Cortex of kidney (tissue), 1 donor: Measurements from ENCODE around the gene PPIH.
A peak's percentile ranks its signal among the peaks of the same experiment; 100 is the strongest.
"Not testable (repeated sequence)": the region's sequence is repeated elsewhere in the genome, so short reads cannot be mapped to it uniquely, and the experiment has no call there.

Experiments
- DNase-seq: peaks from one replicate; lab custom pipeline; 2025; lab: John Stamatoyannopoulos, UW

The PPIH gene

DNA sequence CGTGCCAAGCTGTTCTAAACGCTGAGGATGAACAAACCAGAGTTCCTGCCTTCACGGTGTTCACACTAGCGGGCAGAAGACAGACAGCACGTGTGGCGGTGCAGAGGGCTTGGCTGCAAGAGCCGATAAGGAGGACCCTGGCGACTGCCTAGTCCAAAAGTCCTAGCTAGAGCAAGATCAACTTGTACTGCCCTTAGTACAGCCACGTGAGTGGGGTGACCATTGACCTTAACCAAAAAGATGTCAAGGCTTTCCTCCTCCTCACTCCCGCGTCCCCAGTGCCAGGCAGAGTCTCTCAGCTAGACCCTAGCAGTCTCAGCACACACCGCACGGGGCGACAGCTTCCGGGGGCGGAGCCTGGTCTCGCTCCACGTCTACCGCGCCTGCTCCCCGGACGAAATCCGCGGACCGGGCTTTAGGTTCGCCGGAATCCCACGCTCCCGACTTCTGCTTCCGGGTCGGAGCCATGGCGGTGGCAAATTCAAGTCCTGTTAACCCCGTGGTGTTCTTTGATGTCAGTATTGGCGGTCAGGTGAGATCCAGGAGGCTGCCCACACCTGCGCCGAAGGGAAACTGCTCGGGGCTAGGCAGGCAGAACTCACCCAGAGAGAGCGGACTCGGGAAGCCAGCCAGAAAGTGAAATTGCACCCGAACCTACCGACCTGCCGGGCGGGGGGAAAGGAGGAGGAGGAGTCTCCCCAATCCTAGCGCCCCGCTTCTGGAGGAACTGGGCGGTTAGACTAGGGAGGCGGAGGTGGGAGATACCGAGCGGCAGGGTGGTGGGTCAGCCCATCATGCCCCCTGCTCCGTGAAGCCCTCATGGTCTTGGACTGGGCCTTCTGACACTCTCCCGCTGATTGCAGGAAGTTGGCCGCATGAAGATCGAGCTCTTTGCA is at the start of gene PPIH:
PPIH (plus strand) TSS at position 443 of the 896 bp plus-strand sequence; CDS start at position 467, 24 bp downstream.
- peak; percentile 22 for DNase-seq

DNA sequence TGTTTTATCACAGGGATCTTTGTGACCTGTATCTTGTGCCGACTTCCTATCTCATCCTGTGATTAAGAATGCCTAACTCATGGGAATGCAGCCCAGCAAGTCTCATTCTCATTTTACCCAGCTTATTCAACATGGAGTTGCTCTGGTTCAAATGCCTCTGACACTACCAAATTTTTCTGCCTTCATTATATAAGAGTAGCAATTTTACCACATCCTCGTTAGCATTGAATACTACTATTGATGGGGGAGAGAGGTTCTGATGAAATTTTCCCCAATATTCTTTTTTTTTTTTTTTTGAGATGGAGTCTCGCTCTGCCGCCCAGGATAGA is 44.5 kb upstream of the PPIH start:
- no peak for DNase-seq

DNA sequence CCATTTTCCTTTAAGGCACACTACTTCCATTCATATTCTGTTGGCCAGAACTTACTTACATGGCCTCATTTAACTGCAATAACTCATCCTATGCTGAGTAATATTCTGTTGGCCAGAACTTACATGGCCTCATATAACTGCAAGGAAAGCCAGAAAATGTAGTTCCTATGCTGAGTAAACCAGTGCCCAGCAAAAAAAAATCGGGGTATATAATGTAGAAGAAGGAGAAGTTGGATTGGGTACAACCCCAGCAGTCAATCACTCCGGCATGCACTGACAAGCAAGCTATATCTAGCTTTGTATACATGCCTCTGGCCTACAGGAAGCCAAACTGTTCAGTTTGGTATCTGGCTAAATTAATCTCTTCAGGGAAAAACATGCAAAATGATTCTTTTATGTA is 39.4 kb upstream of the PPIH start:
- DNase-seq: no peak

DNA sequence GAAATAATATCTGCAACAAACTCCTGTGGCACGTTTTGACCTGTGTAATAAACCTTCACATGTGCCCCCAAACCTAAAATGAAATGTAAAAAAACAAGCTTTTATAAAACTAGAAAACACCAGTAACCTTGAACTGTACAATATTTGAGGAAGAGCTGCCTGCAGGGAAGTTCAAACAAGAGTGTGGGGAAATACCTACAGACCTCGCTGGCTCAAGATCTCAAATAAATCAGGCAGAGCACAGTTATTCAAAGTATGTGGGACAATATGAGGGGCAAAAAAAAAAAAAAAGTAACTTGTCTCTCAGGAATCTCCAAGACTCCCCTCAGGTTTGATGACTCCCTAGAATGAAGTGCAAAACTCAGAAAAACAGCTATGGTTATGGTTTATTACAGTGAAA is 37.9 kb upstream of the PPIH start:
- DNase-seq: no peak

DNA sequence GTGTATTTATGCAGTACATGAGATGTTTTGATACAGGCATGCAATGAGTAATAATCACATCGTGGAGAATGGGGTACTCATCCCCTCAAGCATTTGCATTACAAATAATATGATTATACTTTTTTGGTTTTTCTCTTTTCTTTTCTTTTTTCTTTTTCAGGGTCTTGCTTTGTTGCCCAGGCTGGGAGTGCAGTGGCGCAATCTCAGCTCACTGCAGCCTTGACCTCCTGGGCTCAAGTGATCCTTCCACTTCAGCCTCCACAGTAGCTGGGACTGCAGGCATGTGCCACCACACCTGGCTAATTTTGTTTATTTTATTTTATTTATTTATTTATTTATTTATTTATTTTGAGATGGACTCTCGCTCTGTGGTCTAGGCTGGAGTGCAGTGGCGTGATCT is 37.0 kb upstream of the PPIH start:
- not testable (repeated sequence) for DNase-seq

DNA sequence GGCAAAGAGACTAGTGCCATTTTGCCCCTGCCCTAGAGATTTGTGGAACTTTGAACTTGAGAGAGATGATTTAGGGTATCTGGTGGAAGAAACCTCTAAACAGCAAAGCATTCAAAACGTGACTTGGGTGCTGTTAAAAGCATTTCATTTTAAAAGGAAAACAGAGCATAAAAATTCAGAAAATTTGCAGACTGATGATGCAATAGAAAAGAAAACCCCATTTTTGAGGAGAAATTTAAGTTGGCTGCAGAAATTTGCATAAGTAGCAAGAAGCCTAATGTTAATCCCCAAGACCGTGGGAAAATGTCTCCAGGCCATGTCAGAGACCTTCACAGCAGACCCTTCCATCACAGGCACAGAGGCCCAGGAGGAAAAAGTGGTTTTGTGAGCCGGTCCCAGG is 31.0 kb upstream of the PPIH start:
- not testable (repeated sequence) for DNase-seq

DNA sequence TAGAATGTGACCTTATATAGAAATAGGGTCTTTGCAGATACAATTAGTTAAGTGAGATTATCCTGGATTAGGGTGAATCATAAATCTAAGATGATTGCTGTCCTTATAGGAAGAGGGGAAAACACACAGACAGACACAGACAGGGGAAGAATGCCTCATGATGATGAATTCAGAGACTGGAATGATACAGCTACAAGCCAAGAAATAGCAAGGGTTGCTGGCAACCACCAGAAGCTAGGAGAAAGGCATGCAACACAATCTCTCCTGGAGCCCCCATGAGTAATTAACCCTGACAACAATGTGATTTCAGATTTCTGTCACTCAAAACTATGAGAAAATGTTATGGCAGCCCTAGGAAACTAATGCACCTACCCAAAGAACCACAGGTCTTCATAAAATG is 19.1 kb upstream of the PPIH start:
- DNase-seq: no peak

DNA sequence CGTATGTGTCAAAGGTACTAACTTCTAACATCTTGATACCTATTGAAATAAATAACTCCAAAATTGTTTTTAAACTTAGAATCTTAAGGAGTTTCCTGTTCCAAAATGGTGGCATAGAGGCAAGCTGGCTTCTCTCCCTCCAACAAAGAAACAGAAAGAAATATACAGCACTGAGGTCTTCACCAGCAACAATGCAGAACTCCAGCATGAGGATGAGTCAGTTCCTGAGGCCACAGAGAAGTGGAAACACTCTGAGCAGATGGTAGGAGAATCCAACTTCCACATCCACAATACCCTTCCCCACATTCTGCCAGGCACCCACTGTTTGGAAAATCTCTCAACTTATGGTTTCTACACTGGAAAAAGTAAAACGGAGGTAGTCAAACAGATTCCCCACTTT is 12.2 kb upstream of the PPIH start:
- DNase-seq: no peak

DNA sequence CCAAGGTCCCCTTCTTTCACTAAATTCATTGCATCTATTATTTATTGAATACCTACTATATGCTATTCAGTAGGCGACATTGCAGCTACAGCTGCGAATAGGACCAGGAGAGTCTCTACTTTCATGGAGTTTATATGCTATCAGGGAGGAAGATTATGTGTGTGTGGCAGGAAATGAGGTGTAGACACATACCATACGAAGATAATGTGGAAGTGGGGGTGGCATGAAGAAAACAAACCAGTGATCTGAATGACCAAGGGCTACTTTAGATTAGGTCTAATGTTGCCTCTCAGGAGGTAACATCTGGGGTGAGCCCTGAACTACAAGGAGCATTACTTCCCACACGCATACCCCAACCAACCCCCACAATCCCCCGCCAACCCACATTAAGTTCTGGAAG is 1.0 kb upstream of the PPIH start:
- no peak for DNase-seq

DNA sequence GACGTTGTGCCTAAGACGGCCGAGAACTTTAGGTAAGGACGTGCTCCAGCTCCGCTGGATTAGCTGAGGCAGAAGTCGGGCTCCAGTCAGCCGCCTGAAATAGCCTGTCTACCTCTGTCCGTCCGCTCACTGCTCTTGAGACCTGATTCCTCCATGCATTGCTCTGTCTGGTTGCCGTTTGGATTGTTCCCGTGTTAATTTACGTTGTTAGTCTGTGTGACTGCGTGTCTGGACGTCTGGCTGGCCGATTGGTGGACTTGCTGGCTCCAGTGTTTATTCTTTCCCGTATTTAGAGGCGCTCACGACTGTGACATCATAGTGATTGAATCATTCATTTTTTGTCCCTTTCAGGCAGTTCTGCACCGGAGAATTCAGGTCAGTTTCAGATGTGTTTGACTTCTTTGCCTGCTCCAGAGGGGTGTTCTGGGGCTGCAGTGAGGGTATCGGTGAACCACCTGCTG is 684 bp downstream of the PPIH start:
- DNase-seq: no peak

DNA sequence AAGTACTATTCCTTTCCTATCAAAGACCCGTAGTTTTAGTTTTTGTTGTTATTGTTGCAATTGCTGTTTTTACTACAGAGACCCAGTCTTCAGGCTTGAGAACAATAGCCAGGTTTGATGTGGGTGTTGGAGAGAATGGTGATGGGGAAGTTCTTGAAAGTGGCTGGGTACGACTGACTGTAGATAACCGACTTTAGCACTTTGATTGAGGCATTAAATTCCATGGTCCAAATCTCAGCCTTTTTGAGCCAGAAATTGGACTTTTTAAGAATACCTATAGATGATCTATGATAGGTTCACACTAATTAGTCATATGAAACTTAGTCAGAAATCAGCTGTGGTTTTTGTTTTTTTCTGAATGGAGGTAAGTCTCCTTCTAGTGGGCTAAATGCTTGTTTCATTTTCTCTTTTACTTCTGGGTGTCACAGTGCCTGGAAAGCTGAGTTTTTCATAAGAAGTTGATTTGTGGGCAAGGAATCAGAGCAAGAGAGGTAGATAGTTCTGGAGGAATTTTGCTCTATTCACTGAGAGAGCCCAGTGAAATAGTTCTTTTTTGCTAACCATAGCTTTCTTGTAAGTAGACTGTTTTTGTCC is 2.8 kb downstream of the PPIH start:
- no peak for DNase-seq

DNA sequence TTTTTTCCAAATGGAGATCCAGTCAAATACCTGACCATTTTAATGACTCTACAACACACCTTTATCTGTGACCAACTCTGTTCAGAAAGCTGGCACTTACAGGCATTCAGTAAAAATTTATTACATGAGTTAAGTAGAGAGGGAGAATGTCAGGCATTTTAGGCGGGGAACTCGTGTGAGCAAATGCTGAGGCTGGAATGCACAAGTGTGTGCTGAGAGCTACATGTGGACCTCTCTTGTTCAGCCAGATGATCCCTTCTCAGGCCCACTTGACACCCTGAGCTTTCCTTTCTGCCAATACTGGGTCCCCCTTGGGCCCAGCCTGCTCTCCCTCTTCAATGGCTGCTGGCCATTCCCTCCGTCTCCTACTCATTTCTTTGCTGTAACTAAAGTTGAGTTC is 11.7 kb downstream of the PPIH start:
- no peak for DNase-seq

DNA sequence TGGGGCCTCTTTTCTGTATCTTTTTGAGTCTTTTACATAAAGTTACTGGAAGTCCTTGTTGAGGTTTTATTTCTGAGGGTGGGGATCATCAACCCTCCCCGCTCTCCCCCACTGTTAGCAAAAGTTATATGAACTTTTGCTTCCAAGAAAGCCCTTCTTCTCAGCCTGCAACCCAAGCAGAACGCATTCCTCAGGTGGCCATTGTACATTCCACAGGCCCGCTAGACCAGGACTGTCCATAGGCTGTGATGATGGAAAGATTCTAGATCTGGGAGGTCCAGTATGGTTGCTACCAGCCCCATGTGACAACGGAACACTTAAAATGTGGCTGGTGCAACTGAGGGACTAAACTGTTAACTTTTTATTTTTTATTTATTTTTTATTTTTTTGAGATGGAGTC is 12.2 kb downstream of the PPIH start:
- DNase-seq: no peak

DNA sequence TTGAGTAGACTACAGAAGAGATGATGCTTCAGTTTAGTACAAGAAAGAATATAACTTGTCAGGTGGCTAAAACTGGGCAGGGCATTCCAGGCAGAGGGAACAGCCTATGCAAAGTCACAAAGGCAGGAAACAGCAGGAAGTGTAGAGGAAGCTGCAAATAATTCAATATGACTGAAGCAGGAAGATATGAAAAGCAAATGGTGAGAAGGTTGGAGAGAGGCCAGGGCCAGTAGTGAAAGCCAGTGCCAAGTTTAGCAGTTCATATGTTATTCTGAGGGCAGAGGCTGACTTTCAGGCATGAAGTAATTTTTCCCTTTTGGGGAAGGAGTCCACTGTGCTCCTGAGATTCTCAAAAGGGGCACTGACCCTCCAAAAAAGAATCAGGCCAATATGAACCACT is 16.0 kb downstream of the PPIH start:
- no peak for DNase-seq

DNA sequence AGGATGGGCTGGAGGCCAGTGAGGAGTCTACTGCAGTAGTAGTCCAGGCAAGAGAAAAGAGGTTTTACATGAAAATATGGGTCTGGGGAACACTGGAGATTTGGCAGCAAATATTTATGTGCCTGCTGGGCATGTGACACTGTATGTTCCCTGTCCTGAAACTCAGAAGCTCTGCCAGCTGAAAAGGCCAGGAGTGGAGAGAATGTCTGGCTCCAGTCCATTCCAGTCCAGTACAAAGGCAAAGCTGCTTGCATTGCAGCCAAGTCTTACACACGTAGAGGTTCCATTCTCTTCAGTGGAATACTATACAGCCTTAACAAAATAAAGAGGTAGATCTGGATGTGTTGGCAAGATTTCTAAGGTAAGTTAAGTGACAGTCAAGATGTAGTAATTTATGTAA is 16.5 kb downstream of the PPIH start:
- no peak for DNase-seq

DNA sequence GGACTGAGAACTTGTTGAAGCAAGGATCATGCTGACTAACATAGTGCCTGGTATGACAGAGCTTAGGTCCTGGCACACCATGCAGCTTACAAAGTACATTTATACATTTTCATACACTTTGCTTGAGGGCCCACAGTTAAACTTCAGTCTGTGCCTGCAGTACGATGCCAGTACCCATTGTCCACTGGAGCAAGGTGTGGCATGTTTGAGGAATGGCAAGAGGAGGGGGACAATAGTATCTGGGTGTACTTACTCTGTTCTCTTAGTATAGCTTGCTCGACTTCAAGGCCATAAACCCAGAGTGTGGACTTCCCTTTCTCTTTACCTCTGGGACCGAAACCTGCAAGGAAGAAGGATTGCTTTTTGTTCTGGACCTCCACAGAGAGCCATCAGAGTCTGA is 17.2 kb downstream of the PPIH start:
- no peak for DNase-seq

DNA sequence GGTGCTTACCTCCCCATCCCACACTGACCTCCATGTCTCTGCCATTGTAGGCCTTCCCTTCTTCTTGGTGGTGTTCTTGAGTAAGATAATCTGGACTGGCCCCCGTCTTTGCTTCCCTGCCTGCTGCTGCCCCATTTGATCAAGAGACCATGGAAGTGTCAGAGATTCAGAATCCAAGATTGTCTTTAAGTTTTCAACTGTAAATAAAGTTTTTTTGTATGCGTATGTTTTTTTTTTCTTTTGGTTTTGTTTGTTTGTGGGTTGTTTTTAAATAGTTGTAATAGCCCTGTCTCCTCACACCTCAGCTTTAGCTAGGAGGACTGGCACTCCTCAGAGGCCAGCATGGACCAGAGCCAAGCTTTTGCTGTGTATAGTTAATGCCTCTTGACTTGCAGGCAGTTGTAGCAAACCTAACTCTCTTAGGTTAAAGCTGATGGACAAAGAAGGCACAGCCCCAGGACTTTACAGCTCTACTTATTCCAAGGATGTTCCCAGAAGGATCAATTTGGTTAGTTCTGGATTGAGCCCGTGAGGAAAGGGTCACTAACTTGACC is 18.4 kb downstream of the PPIH start:
- no peak for DNase-seq

DNA sequence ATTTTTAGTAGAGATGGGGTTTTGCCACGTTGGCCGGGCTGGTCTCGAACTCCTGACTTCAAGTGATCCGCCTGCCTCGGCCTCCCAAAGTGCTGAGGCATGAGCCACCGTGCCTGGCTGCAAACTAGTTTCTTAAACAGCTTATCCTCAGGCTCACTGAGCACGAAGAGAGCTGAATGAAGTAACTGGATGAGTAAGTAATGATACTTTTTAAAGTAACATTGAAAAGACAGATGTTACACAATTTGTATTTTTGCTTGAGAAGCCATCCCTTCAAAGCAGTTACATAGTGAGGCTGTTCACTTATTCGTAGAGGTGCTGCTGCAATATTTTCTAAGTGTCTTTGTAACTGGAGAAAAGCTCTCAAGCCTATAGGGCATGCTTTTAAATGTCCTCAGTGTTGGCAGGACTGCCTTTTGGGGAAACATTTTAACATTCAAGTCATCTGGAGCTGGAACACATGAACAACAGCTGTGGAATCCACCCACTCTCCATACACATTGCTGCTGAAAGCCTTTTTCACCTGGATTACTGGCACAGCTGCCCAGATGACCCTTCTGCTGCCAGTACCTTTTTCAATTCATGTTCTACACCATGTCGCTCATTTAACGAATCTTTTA is 21.3 kb downstream of the PPIH start:
- DNase-seq: no peak

DNA sequence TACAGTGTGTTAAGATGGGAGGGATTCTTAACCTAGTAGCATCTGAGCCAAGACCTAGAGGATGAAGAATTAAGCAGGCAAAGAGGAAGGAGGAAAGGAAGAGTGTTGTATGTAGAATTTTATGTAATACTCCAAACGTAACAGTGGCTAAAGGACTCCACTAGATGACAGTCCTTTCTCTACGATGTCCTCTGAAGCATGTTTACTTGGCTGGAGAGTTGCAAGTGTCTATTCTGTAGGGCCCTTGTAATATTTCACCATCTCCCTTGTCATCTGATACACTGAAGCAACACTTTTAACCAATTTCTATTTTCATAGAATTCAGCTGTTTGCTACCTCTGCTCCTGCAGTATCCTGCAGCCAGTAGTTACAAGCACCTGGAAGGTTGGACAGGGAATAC is 21.8 kb downstream of the PPIH start:
- no peak for DNase-seq

DNA sequence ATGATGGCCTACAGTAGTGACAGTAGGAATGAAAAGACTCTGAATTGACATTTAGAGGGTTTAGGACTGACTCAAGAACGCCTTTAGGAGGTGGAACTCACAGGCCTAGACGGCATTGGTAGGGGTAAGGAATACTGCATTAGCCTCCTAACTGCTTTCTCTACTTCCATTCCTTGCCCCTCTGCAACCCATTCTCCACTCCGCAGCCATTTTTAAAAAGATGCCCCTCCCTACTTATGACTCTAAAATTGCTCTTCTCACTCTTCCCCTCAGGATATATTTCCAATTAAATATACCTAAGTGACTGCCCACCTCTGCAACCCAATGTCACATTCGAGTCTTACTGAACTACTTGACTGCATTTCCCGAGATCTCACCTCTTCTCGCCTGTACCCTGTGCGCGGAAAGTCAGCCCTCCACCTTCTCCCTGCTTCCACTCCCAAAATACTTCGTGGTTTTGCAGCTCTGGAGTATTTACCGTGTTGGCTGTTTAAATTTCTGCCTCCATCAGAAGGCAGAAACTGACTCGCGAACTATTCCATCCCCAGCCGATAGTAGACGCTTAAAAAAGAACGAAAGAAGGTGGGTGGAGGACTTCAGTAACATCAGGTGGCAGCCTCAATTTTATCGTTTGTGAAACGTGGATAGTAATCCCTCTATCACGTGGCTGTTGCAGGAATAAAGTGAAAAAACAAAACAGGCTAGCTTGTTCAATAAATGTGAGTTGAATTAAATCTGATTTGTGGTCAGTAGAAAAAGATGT is 22.9 kb downstream of the PPIH start:
- no peak for DNase-seq

DNA sequence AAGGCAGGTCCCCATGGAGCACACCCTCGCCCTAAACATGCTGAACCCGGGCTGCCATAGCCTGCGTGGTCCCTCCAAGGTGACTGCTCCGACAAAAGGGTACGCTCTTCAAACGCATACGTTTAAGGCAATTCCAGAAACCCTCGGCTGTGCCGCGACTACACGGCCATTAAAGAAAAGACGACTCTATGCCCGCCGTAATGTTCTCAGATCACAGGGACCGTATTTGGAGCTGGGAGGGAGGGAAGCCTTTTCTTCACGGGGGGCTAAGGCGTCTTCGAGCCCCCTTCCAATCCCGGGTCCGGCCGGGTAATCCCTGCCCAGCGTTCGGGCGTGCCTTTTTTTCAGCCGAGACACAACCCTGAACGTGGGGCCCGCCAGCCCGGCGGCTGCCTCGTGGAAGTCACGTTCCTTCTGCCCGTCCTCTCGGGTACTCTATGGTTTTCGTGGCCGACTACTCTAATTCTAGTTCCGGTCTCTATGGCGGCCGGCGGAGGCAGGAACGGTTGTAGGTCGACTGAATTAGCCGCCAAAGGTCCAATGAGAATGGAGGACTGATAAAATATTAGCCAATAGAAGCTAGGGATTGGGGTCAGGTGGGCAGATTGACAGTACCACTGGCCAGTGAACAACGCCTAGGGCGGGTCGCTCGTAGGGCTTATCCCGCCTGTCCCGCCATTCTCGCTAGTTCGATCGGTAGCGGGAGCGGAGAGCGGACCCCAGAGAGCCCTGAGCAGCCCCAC is 23.7 kb downstream of the PPIH start, which contains the start of gene YBX1:
YBX1 (plus strand) TSS at position 678 of the 743 bp plus-strand sequence. CDS start 148 bp downstream, outside the sequence.
- no peak for DNase-seq

DNA sequence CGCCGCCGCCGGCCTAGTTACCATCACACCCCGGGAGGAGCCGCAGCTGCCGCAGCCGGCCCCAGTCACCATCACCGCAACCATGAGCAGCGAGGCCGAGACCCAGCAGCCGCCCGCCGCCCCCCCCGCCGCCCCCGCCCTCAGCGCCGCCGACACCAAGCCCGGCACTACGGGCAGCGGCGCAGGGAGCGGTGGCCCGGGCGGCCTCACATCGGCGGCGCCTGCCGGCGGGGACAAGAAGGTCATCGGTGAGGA is 24.2 kb downstream of the PPIH start:
- not testable (repeated sequence) for DNase-seq
